Measurements from ENCODE around the gene KIF3C. TPM values are rescaled to one million over a fixed set of nuclear protein-coding genes. Genes with fewer than 3 reads are reported as not detected.

KIF3C gene
- total and polyA plus RNA-seq, 9 of the 15 experiments (the other 6 are each of a cell fraction or from before 2014, with no cell fraction given): 0.69 to 6.7 (median 3.3) TPM

DNA sequence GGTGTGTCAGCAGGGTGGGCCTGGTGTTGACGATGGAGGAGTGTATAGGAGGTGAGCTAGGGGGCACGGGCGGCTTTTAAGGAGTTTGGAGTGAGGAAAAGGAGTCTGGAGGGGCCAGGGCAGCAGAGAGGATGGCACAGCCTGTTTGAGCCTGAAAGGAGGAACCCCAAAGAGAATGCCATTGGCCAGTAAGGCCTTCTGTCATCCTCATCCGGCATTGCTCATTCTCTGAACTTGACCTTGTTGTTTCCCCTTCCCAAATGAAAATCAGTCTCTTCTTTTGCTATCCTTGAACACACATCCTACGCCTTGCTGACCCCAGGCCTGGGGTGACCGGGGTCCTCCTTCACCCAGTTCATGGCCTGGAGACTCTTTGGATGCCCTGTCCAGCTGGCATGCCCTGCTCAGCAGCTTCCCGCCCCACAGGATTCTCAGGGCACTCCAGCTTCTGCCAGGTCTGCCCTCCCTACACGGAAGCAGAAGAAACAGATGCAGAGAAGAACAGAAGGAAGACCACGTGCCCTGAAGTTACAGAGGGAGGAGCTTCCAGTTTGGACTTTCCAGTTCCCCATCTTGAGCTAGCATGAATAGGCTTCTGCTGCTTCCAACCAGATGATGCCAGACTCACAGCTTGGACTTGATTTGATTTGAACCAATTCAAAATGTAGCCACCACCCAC is 20.5 kb upstream of the KIF3C start (continued):
- TF ChIP-seq POLR2AphosphoS5 (IDR thresholded peaks at IDR 0.05; ENCODE audit: control insufficient read depth, insufficient read depth, low read depth, low read length) (no peak), L3MBTL2 (IDR thresholded peaks at IDR 0.05) (peak; percentile 37; the same call in 1 of the 2 replicates)

DNA sequence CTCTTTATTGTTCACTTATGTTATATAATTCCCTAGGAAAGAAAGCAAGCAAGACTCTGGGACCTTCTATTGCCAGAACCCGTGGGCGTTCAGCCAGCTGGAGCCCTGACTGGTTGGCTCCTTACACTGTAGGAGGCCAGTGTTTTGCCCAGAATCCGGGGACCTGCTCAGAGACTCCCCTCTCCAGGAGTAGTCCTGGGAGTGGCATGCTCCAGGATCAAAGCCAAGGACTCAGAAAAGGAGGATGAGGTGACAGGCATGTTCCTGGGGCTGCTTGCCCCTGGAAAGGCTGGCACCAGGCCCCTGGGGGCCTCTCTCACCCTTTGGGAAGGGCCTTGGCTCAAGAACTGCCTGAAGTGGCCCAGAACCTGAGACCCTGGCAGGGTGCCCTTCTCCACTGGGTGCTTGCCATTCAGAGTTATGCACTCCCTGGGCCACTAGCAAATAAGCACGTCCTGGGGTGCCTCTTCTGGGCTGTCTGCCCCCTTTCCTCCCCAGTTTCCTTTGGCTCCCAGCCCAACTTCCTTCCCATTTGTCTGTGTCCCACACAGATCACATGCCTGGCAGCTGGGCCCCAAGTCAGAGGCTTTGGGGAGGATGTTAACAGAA is 19.6 kb upstream of the KIF3C start:
- Histone ChIP-seq H3K4me2 (ENCODE audit: insufficient read depth, low read length) (no peak overlapping the region), H3K27ac (ENCODE audit: extremely low read depth, low read depth, low read length) (no peak overlapping the region), H3K4me1 (replicated peaks in 1 of 2; ENCODE audit: control insufficient read depth in 2 of 2, insufficient read depth in 2 of 2, low read length in 2 of 2) (peaks cover 2 to 3% of the 10 kb centered on the region in 2 experiments; a peak in 2 of 5 replicates), H2AFZ (ENCODE audit: low read depth, low read length) (peak overlapping the region; percentile 51; the same call in 1 of the 2 replicates), H3K27me3 (ENCODE audit: control insufficient read depth in 2 of 2, insufficient read depth in 2 of 2, low read length in 2 of 2) (no peaks in the 10 kb centered on the region), H3K9me1 (ENCODE audit: control insufficient read depth, insufficient read depth, low read length) (no peaks in the 10 kb centered on the region), H3K9me3 (replicated peaks; ENCODE audit: control insufficient read depth, insufficient read depth, low read depth, low read length) (no peaks in the 10 kb centered on the region), H3K79me2 (ENCODE audit: control insufficient read depth, insufficient read depth, low read length) (no peaks in the 10 kb centered on the region), H3K4me3 (no peak overlapping the region), H4K20me1 (replicated peaks; ENCODE audit: control insufficient read depth, insufficient read depth, low read length) (no peaks in the 10 kb centered on the region), H3K9ac (ENCODE audit: insufficient read depth in 1 of 2, low read depth in 2 of 2, low read length in 2 of 2) (peak overlapping the region in 1 of 2 experiments; percentile 6; a peak in 1 of 4 replicates), H3K36me3 (ENCODE audit: control insufficient read depth, insufficient read depth, low read length) (no peaks in the 10 kb centered on the region)
- TF ChIP-seq MCM7 (IDR thresholded peaks at IDR 0.05): no peak
- TF ChIP-seq, protein P1, sequence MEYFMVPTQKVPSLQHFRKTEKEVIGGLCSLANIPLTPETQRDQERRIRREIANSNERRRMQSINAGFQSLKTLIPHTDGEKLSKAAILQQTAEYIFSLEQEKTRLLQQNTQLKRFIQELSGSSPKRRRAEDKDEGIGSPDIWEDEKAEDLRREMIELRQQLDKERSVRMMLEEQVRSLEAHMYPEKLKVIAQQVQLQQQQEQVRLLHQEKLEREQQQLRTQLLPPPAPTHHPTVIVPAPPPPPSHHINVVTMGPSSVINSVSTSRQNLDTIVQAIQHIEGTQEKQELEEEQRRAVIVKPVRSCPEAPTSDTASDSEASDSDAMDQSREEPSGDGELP (CRISPR knock-in tag; IDR thresholded peaks at IDR 0.05; ENCODE audit: borderline replicate concordance): no peak
- peak; percentile 46 for TF ChIP-seq EGR1 (conservative IDR thresholded peaks at IDR 0.05)
- TF ChIP-seq DACH1 (IDR thresholded peaks at IDR 0.05; ENCODE audit: partially characterized antibody): no peak
- 0 out of 2 replicates have a peak, but pooled peaks have one; percentile 6 for TF ChIP-seq NFIC (IDR thresholded peaks at IDR 0.05)
- TF ChIP-seq, protein P2, sequence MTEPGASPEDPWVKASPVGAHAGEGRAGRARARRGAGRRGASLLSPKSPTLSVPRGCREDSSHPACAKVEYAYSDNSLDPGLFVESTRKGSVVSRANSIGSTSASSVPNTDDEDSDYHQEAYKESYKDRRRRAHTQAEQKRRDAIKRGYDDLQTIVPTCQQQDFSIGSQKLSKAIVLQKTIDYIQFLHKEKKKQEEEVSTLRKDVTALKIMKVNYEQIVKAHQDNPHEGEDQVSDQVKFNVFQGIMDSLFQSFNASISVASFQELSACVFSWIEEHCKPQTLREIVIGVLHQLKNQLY (CRISPR knock-in tag; conservative IDR thresholded peaks at IDR 0.05): no peak
- TF ChIP-seq CHD4 (IDR thresholded peaks at IDR 0.05; ENCODE audit: insufficient read depth, insufficient replicate concordance, low read depth, low read length, poor library complexity, severe bottlenecking): no peak
- TF ChIP-seq PRPF4 (IDR thresholded peaks at IDR 0.05; ENCODE audit: insufficient read depth, low read depth, low read length, poor library complexity, severe bottlenecking): no peak
- TF ChIP-seq ETS2 (tag; IDR thresholded peaks at IDR 0.05; ENCODE audit: borderline replicate concordance, poor library complexity, severe bottlenecking): no peak
- no peak for DNase-seq (ENCODE audit: extremely low read depth in 1 of 4, low spot score in 3 of 4)
- ChIA-PET CTCF (ENCODE audit: low intra/inter-chr PET ratio) (no interaction called here), POLR2A (interaction anchor here (1.7 kb wide), 1 partner anchor 10 kb away, joined by 4 read pairs; no protein-coding TSS in a partner anchor)
- no peak for ATAC-seq
- FAIRE-seq: no peak
- in situ Hi-C loops (cut with MboI): no loop called here
- intact Hi-C loops (cut with micrococcal nuclease): no loop called here
- BruUV-seq (replicated peaks): no TSS peak
- WGBS (ENCODE audit: insufficient coverage, low coverage, missing lambda C conversion rate): 23% methylated on average over 4 of the region's 4 CpGs
